ENCODE results near the gene MEGF11. TPM values are rescaled to one million over a fixed set of nuclear protein-coding genes. Genes with fewer than 3 reads are reported as not detected.

MEGF11 gene
- total RNA-seq, 3 donors from 2014 or later (not counting 1 experiment from before 2014, with no cell fraction given), result not detected

- DNase-seq, result no peak
- Mint-ChIP-seq H3K9me3 (no peaks in the 10 kb centered on the region), H3K4me1 (no peaks in the 10 kb centered on the region), H3K27me3 (ENCODE audit: low read depth in 2 of 2) (peaks cover 18 to 26% of the 10 kb centered on the region in 2 donors), H3K4me3 (no peak overlapping the region), H3K27ac (no peak overlapping the region), H3K36me3 (no peaks in the 10 kb centered on the region)
- TF ChIP-seq CTCF (IDR thresholded peaks at IDR 0.05), result no peak
- 38% methylated on average over 8 of the region's 8 CpGs for WGBS (ENCODE audit: insufficient coverage)
- H3K4me3 ChIP-seq (ENCODE audit: low read length), result no peak overlapping the region
- intact Hi-C loops (cut with micrococcal nuclease), result no loop called here
- H3K9me3 ChIP-seq (ENCODE audit: control insufficient read depth, insufficient read depth, low read length), result no peaks in the 10 kb centered on the region
- H3K27me3 ChIP-seq (ENCODE audit: control insufficient read depth, insufficient read depth, low read length), result peaks cover 2% of the 10 kb centered on the region
- H3K27ac ChIP-seq (ENCODE audit: low read length), result no peak overlapping the region
- no peaks in the 10 kb centered on the region for H3K4me1 ChIP-seq (ENCODE audit: control insufficient read depth, insufficient read depth, low read length)
- H3K36me3 ChIP-seq (ENCODE audit: control insufficient read depth, insufficient read depth, low read length), result no peaks in the 10 kb centered on the region
- ATAC-seq, result no peak
These were observed 251.7 kb downstream of the MEGF11 start for GRCh38 chr15:66001717-66002426.

- Mint-ChIP-seq H3K36me3 (no peaks in the 10 kb centered on the region), H3K4me3 (no peak overlapping the region), H3K27ac (no peak overlapping the region), H3K27me3 (ENCODE audit: low read depth in 2 of 2) (peaks cover 18 to 26% of the 10 kb centered on the region in 2 donors), H3K4me1 (no peaks in the 10 kb centered on the region), H3K9me3 (no peaks in the 10 kb centered on the region)
- peaks cover 2% of the 10 kb centered on the region for H3K27me3 ChIP-seq (ENCODE audit: control insufficient read depth, insufficient read depth, low read length)
- no peaks in the 10 kb centered on the region for H3K36me3 ChIP-seq (ENCODE audit: control insufficient read depth, insufficient read depth, low read length)
- no peak for TF ChIP-seq CTCF (IDR thresholded peaks at IDR 0.05)
- no peak for DNase-seq
- no peaks in the 10 kb centered on the region for H3K9me3 ChIP-seq (ENCODE audit: control insufficient read depth, insufficient read depth, low read length)
- 66% methylated on average over 5 of the region's 5 CpGs for WGBS (ENCODE audit: insufficient coverage)
- no peak overlapping the region for H3K4me3 ChIP-seq (ENCODE audit: low read length)
- no peaks in the 10 kb centered on the region for H3K4me1 ChIP-seq (ENCODE audit: control insufficient read depth, insufficient read depth, low read length)
- intact Hi-C loops (cut with micrococcal nuclease), result no loop called here
- H3K27ac ChIP-seq (ENCODE audit: low read length), result no peak overlapping the region
- ATAC-seq, result no peak
These were observed 252.5 kb downstream of the MEGF11 start for GRCh38 chr15:66001042-66001441.

- peaks cover 12 to 35% of the 10 kb centered on the region in 2 donors for H3K27me3 Mint-ChIP-seq (ENCODE audit: low read depth in 2 of 2)
- TF ChIP-seq CTCF (IDR thresholded peaks at IDR 0.05), result no peak
These were observed 255.1 kb downstream of the MEGF11 start for GRCh38 chr15:65998486-65998885.

GRCh38 chr15:65996901-65997300 is 256.6 kb downstream of the MEGF11 start:
- TF ChIP-seq CTCF (IDR thresholded peaks at IDR 0.05), result no peak
- H3K36me3 Mint-ChIP-seq, result no peaks in the 10 kb centered on the region
- ATAC-seq (no peak), DNase-seq (no peak)
- no peak overlapping the region for H3K4me3 ChIP-seq (ENCODE audit: low read length)
- H3K27ac Mint-ChIP-seq, result no peak overlapping the region
- H3K9me3 ChIP-seq (ENCODE audit: control insufficient read depth, insufficient read depth, low read length), result no peaks in the 10 kb centered on the region
- H3K9me3 Mint-ChIP-seq, result no peaks in the 10 kb centered on the region
- peaks cover 5% of the 10 kb centered on the region for H3K27me3 ChIP-seq (ENCODE audit: control insufficient read depth, insufficient read depth, low read length)
- intact Hi-C loops (cut with micrococcal nuclease), result no loop called here
- H3K4me1 Mint-ChIP-seq, result no peaks in the 10 kb centered on the region
- H3K36me3 ChIP-seq (ENCODE audit: control insufficient read depth, insufficient read depth, low read length), result no peaks in the 10 kb centered on the region
- H3K4me1 ChIP-seq (ENCODE audit: control insufficient read depth, insufficient read depth, low read length), result no peaks in the 10 kb centered on the region
- H3K4me3 Mint-ChIP-seq, result no peak overlapping the region
- WGBS (ENCODE audit: insufficient coverage), result 56% methylated on average over 5 of the region's 5 CpGs
- peaks cover 12 to 45% of the 10 kb centered on the region in 2 donors for H3K27me3 Mint-ChIP-seq (ENCODE audit: low read depth in 2 of 2)
- H3K27ac ChIP-seq (ENCODE audit: low read length), result no peak overlapping the region

More at GRCh38 chr15:65998486-65998885, 255.1 kb downstream of the MEGF11 start:
- H3K36me3 Mint-ChIP-seq, result no peaks in the 10 kb centered on the region
- 62% methylated on average over 9 of the region's 9 CpGs for WGBS (ENCODE audit: insufficient coverage)
- no peak for DNase-seq
- Histone ChIP-seq H3K9me3 (ENCODE audit: control insufficient read depth, insufficient read depth, low read length) (no peaks in the 10 kb centered on the region), H3K27ac (ENCODE audit: low read length) (no peak overlapping the region), H3K4me1 (ENCODE audit: control insufficient read depth, insufficient read depth, low read length) (no peaks in the 10 kb centered on the region), H3K4me3 (ENCODE audit: low read length) (no peak overlapping the region), H3K36me3 (ENCODE audit: control insufficient read depth, insufficient read depth, low read length) (no peaks in the 10 kb centered on the region), H3K27me3 (ENCODE audit: control insufficient read depth, insufficient read depth, low read length) (peaks cover 5% of the 10 kb centered on the region)
- no peak overlapping the region for H3K27ac Mint-ChIP-seq
- no peaks in the 10 kb centered on the region for H3K4me1 Mint-ChIP-seq
- no peaks in the 10 kb centered on the region for H3K9me3 Mint-ChIP-seq
- no peak for ATAC-seq
- no peak overlapping the region for H3K4me3 Mint-ChIP-seq
- intact Hi-C loops (cut with micrococcal nuclease), result no loop called here
